ENCODE results near the gene GCC2. TPM values are rescaled to one million over a fixed set of nuclear protein-coding genes. Genes with fewer than 3 reads are reported as not detected.

The GCC2 gene
- total and polyA plus RNA-seq, 2 of the 13 experiments (the other 11 are each of a cell fraction or from before 2014, with no cell fraction given) = 17.6 to 22.5 TPM

- no peak overlapping the region for H3K4me3 ChIP-seq (replicated peaks in 1 of 3; ENCODE audit: insufficient read depth in 1 of 3, low read depth in 2 of 3, low read length in 3 of 3)
- H3K4me1 ChIP-seq (ENCODE audit: insufficient read depth, low read length) = peaks cover 8% of the 10 kb centered on the region
- FAIRE-seq = no peak
- no TSS peak for BruUV-seq (replicated peaks)
- DNase-seq (ENCODE audit: low spot score) = no peak
- CTCF ChIA-PET (ENCODE audit: low intra/inter-chr PET ratio, low total read pairs) = no interaction called here
- H3K36me3 ChIP-seq (replicated peaks in 1 of 2; ENCODE audit: control insufficient read depth in 1 of 2, insufficient read depth in 2 of 2, low read length in 2 of 2) = no peaks in the 10 kb centered on the region
- 44% methylated on average over 6 of the region's 6 CpGs for WGBS (ENCODE audit: low lambda C conversion rate)
- H3K27ac ChIP-seq (ENCODE audit: extremely low read length, insufficient read depth, low read length) = no peak overlapping the region
- H3K79me2 ChIP-seq (ENCODE audit: insufficient read depth, low read length) = no peaks in the 10 kb centered on the region
- intact Hi-C loops (cut with micrococcal nuclease; ENCODE audit: unreplicated experiment) = no loop called here
- H3K9ac ChIP-seq (ENCODE audit: insufficient read depth, low read depth, low read length) = no peak overlapping the region
- in situ Hi-C loops (cut with HindIII; ENCODE audit: extremely low pct_ligation_motif_present, low pct_unique_long_range_greater_than_20kb) = no loop called here
- TF ChIP-seq CEBPB (IDR thresholded peaks at IDR 0.05; ENCODE audit: borderline replicate concordance, low read depth, low read length) (peak; percentile 78), ZNF496 (CRISPR knock-in tag; IDR thresholded peaks at IDR 0.05; ENCODE audit: insufficient replicate concordance) (no peak)
- peaks cover 0 to 3% of the 10 kb centered on the region in 2 experiments; a peak in 1 of 5 replicates for H3K27me3 ChIP-seq (ENCODE audit: control insufficient read depth in 1 of 2, insufficient read depth in 2 of 2, low read length in 2 of 2)
- ATAC-seq = no peak
- POLR2A ChIA-PET = no interaction called here
- no peak overlapping the region for H3K4me2 ChIP-seq (ENCODE audit: low read depth, low read length)
- H4K20me1 ChIP-seq (ENCODE audit: insufficient read depth, low read length) = no peaks in the 10 kb centered on the region
- H3K9me3 ChIP-seq (ENCODE audit: low read length) = peaks cover 13% of the 10 kb centered on the region; the same call in 1 of the 2 replicates
- H2AFZ ChIP-seq (ENCODE audit: low read length) = no peak overlapping the region
Measured at GRCh38 chr2:108407864-108408729, 40.9 kb upstream of the GCC2 start.

GRCh38 chr2:108409768-108410167, 39.2 kb upstream of the GCC2 start:
- H3K79me2 ChIP-seq (ENCODE audit: insufficient read depth, low read length) = no peaks in the 10 kb centered on the region
- peaks cover 24% of the 10 kb centered on the region for H3K4me1 ChIP-seq (ENCODE audit: insufficient read depth, low read length)
- H3K9me3 ChIP-seq (ENCODE audit: low read length) = peaks cover 12% of the 10 kb centered on the region; the same call in 1 of the 2 replicates
- H3K27ac ChIP-seq (ENCODE audit: extremely low read length, insufficient read depth, low read length) = no peak overlapping the region
- ChIA-PET POLR2A (no interaction called here), CTCF (ENCODE audit: low intra/inter-chr PET ratio, low total read pairs) (no interaction called here)
- no peak for DNase-seq (ENCODE audit: low spot score)
- no peaks in the 10 kb centered on the region for H4K20me1 ChIP-seq (ENCODE audit: insufficient read depth, low read length)
- H3K9ac ChIP-seq (ENCODE audit: insufficient read depth, low read depth, low read length) = no peak overlapping the region
- no peaks in the 10 kb centered on the region for H3K36me3 ChIP-seq (replicated peaks in 1 of 2; ENCODE audit: control insufficient read depth in 1 of 2, insufficient read depth in 2 of 2, low read length in 2 of 2)
- H3K4me2 ChIP-seq (ENCODE audit: low read depth, low read length) = no peak overlapping the region
- WGBS (ENCODE audit: low lambda C conversion rate) = 40% methylated on average over 1 of the region's 1 CpG
- intact Hi-C loops (cut with micrococcal nuclease; ENCODE audit: unreplicated experiment) = no loop called here
- ATAC-seq = no peak
- no peak overlapping the region for H3K4me3 ChIP-seq (replicated peaks in 1 of 3; ENCODE audit: insufficient read depth in 1 of 3, low read depth in 2 of 3, low read length in 3 of 3)
- no peak overlapping the region for H2AFZ ChIP-seq (ENCODE audit: low read length)
- no peaks in the 10 kb centered on the region for H3K27me3 ChIP-seq (ENCODE audit: control insufficient read depth in 1 of 2, insufficient read depth in 2 of 2, low read length in 2 of 2)
- FAIRE-seq = no peak
- BruUV-seq (replicated peaks) = no TSS peak
- in situ Hi-C loops (cut with HindIII; ENCODE audit: extremely low pct_ligation_motif_present, low pct_unique_long_range_greater_than_20kb) = no loop called here
- TF ChIP-seq PHB2 (IDR thresholded peaks at IDR 0.05; ENCODE audit: partially characterized antibody) (no peak), ZNF687 (CRISPR knock-in tag; IDR thresholded peaks at IDR 0.05) (no peak), ZSCAN30 (CRISPR knock-in tag; IDR thresholded peaks at IDR 0.05) (no peak), YY1 (IDR thresholded peaks at IDR 0.05; ENCODE audit: insufficient read depth, insufficient replicate concordance, low read depth, low read length) (no peak), REPIN1 (CRISPR knock-in tag; IDR thresholded peaks at IDR 0.05; ENCODE audit: borderline replicate concordance, low read depth) (no peak), ZNF776 (CRISPR knock-in tag; IDR thresholded peaks at IDR 0.05) (no peak), SALL1 (CRISPR knock-in tag; IDR thresholded peaks at IDR 0.05) (no peak), LCORL (IDR thresholded peaks at IDR 0.05) (no peak), LCORL (CRISPR knock-in tag; IDR thresholded peaks at IDR 0.05) (no peak), SIX4 (CRISPR knock-in tag; IDR thresholded peaks at IDR 0.05) (no peak), GMEB2 (CRISPR knock-in tag; IDR thresholded peaks at IDR 0.05; ENCODE audit: low read depth) (no peak)
